CD14-positive monocyte (primary cell): ENCODE data around the gene TTLL12. TPM values are rescaled to one million over a fixed set of nuclear protein-coding genes. Genes with fewer than 3 reads are reported as not detected.

Source experiments
- DNase-seq, 3 donors: peaks; one replicate each; pipeline ENCODE4 v3.0.0-alpha.2; 2011 to 2022
- H2AFZ ChIP-seq: 2 replicates; pipeline ENCODE4 v1.6.0; 2012; ENCODE audit warnings: mild to moderate bottlenecking, low read depth, low read length, inconsistent platforms; ENCODE audit not compliant: insufficient read depth, poor library complexity, severe bottlenecking
- H3K27ac ChIP-seq, 2 donors: 1 replicate in 1 of 2; 2 replicates in 1 of 2; pipeline ENCODE4 v1.5.1; 2012 to 2013; ENCODE audit warnings: low read length in 2 of 2, control low read depth in 1 of 2, inconsistent platforms in 1 of 2, low read depth in 1 of 2, mild to moderate bottlenecking in 1 of 2
- H3K27me3 ChIP-seq, 2 donors: one replicate each; pipeline versions ENCODE4 v1.6.0 to v1.6.1; 2011 to 2013; ENCODE audit warnings: low read length in 2 of 2; ENCODE audit not compliant: control insufficient read depth in 2 of 2, insufficient read depth in 2 of 2
- H3K36me3 ChIP-seq, 2 donors: replicated peaks in 1 of 2; 1 replicate in 1 of 2; 2 replicates in 1 of 2; pipeline versions ENCODE4 v1.5.1 to v1.6.1; 2012 to 2013; ENCODE audit warnings: low read length in 2 of 2, control low read depth in 1 of 2, inconsistent platforms in 1 of 2, mild to moderate bottlenecking in 1 of 2; ENCODE audit not compliant: insufficient read depth in 2 of 2, control insufficient read depth in 1 of 2
- H3K4me1 ChIP-seq, 2 donors: 1 replicate in 1 of 2; 2 replicates in 1 of 2; pipeline versions ENCODE4 v1.5.1 to v1.6.1; 2012 to 2013; ENCODE audit warnings: low read length in 2 of 2, control low read depth in 1 of 2, inconsistent platforms in 1 of 2, mild to moderate bottlenecking in 1 of 2, moderate library complexity in 1 of 2; ENCODE audit not compliant: insufficient read depth in 2 of 2, control insufficient read depth in 1 of 2
- H3K4me2 ChIP-seq: replicated peaks from 2 replicates; pipeline ENCODE3; 2012; ENCODE audit warnings: low read length, moderate library complexity, mild to moderate bottlenecking; ENCODE audit not compliant: poor library complexity, severe bottlenecking; ENCODE audit errors: extremely low read depth
- H3K4me3 ChIP-seq, 3 experiments: fragments of 200-600 bp in 1 of 3; sonication (generic) in 1 of 3; replicated peaks in 1 of 3; 1 replicate in 2 of 3; 2 replicates in 1 of 3; pipeline ENCODE4 v1.5.1; 2011 to 2013; ENCODE audit warnings: low read length in 3 of 3, mild to moderate bottlenecking in 3 of 3, control low read depth in 2 of 3, low read depth in 2 of 3, inconsistent platforms in 1 of 3, moderate library complexity in 1 of 3
- H3K79me2 ChIP-seq: 2 replicates; pipeline ENCODE4 v1.6.0; 2012; ENCODE audit warnings: mild to moderate bottlenecking, control low read depth, inconsistent platforms, low read length, moderate library complexity; ENCODE audit not compliant: insufficient read depth
- H3K9ac ChIP-seq: 2 replicates; pipeline ENCODE4 v1.6.0; 2017; ENCODE audit warnings: low read length, mild to moderate bottlenecking; ENCODE audit not compliant: insufficient read depth, poor library complexity, severe bottlenecking
- H3K9me3 ChIP-seq, 2 donors: replicated peaks in 1 of 2; 1 replicate in 1 of 2; 2 replicates in 1 of 2; pipeline versions ENCODE4 v1.5.1 to v1.6.1; 2012 to 2013; ENCODE audit warnings: low read length in 2 of 2, control low read depth in 1 of 2; ENCODE audit not compliant: control insufficient read depth in 1 of 2, insufficient read depth in 1 of 2
- H4K20me1 ChIP-seq: 2 replicates; pipeline ENCODE4 v1.6.0; 2012; ENCODE audit warnings: mild to moderate bottlenecking, low read length, control low read depth, moderate library complexity; ENCODE audit not compliant: insufficient read depth
- H3K27ac Mint-ChIP-seq, 7 donors: one replicate each; pipeline ENCODE4 v1.8.0; 2020; ENCODE audit warnings: mild to moderate bottlenecking in 7 of 7, mixed read lengths in 7 of 7, moderate library complexity in 6 of 7, inconsistent platforms in 2 of 7
- H3K27me3 Mint-ChIP-seq, 3 donors: one replicate each; pipeline ENCODE4 v1.8.0; 2021 to 2022; ENCODE audit warnings: low read depth in 3 of 3, mild to moderate bottlenecking in 3 of 3, mixed read lengths in 3 of 3, moderate library complexity in 3 of 3, inconsistent platforms in 1 of 3
- H3K36me3 Mint-ChIP-seq, 2 donors: one replicate each; pipeline ENCODE4 v1.8.0; 2020; ENCODE audit warnings: mixed read lengths in 2 of 2, inconsistent platforms in 1 of 2, mild to moderate bottlenecking in 1 of 2
- H3K4me1 Mint-ChIP-seq: one replicate; pipeline ENCODE4 v1.8.0; 2020; ENCODE audit warnings: mild to moderate bottlenecking, mixed read lengths
- H3K4me3 Mint-ChIP-seq, 2 donors: one replicate each; pipeline ENCODE4 v1.8.0; 2020; ENCODE audit warnings: mild to moderate bottlenecking in 2 of 2, mixed read lengths in 2 of 2, moderate library complexity in 1 of 2
- H3K9me3 Mint-ChIP-seq, 7 donors: one replicate each; pipeline ENCODE4 v1.8.0; 2020 to 2022; ENCODE audit warnings: mixed read lengths in 7 of 7, mild to moderate bottlenecking in 6 of 7, moderate library complexity in 6 of 7, inconsistent platforms in 2 of 7
- CTCF ChIP-seq: fragments of 200-600 bp; IDR thresholded peaks from one replicate; pipeline ENCODE4 v1.8.0; 2022; ENCODE audit warnings: antibody characterized with exemption, mild to moderate bottlenecking
- WGBS: methylation state at CpG from one replicate; pipeline ENCODE4 v1.1.5; 2013; ENCODE audit warnings: missing lambda C conversion rate; ENCODE audit not compliant: insufficient coverage; 5-methylcytosine and 5-hydroxymethylcytosine counted together
- intact Hi-C, 2 donors: fragments of 100-400 bp; cut with micrococcal nuclease; formaldehyde crosslinking; loops; one replicate each; pipeline versions ENCODE4 v1.15.0 to v1.15.1; 2023
- polyA plus RNA-seq, 3 donors: library from polyadenylated mRNA; depleted of rRNA in 1 of 3; unstranded in 2 of 3; stranded (reverse) in 1 of 3; fragments of 300-500 nt in 2 of 3; fragments of >200 nt in 1 of 3; fragmentation: Illumina TruSeq in 2 of 3; gene quantifications; 1 replicate in 2 of 3; 2 replicates in 1 of 3; pipeline ENCODE4 v1.2.3, GENCODE V29; 2012 to 2021

TTLL12 gene
- polyA plus RNA-seq, 3 donors, result 9.5 to 16.6 (median 16.5) TPM

- H3K4me1 ChIP-seq, result peaks cover 72 to 90% of the 10 kb centered on the region in 2 donors
- peak overlapping the region in 2 of 3 experiments; percentile 7 to 98 for H3K4me3 ChIP-seq
- no peak for TF ChIP-seq CTCF
- no peak overlapping the region for H2AFZ ChIP-seq
- peaks cover 9 to 28% of the 10 kb centered on the region in 2 donors for H3K36me3 ChIP-seq
- H3K9me3 ChIP-seq, result no peaks in the 10 kb centered on the region
- H4K20me1 ChIP-seq, result peaks cover 68% of the 10 kb centered on the region
- H3K36me3 Mint-ChIP-seq, result peaks cover 4 to 32% of the 10 kb centered on the region in 2 donors
- H3K9ac ChIP-seq, result peak overlapping the region; percentile 60
- H3K4me3 Mint-ChIP-seq, result peak overlapping the region; percentile 54 to 100
- H3K27ac ChIP-seq, result peak overlapping the region; percentile 79 to 87
- no peaks in the 10 kb centered on the region for H3K9me3 Mint-ChIP-seq
- H3K4me1 Mint-ChIP-seq, result peaks cover 70% of the 10 kb centered on the region
- DNase-seq, result peak; percentile 83 to 93 (median 86)
- H3K27me3 Mint-ChIP-seq, result peaks cover 0 to 2% (median 0%) of the 10 kb centered on the region in 3 donors
- 53% methylated on average over 26 of the region's 27 CpGs for WGBS
- peak overlapping the region; percentile 88 to 96 (median 93) for H3K27ac Mint-ChIP-seq
- intact Hi-C loops, result loop anchor here in 1 of 2 donors (5.0 to 10.0 kb wide), 4 partner anchors 32 to 538 kb away; partner anchors contain the start of genes PACSIN2 and TTLL12
- H3K4me2 ChIP-seq, result peak overlapping the region; percentile 79
- H3K79me2 ChIP-seq, result peaks cover 97% of the 10 kb centered on the region
- no peaks in the 10 kb centered on the region for H3K27me3 ChIP-seq
These were observed 31.9 kb downstream of the TTLL12 start for GRCh38 chr22:43154887-43155536.

GRCh38 chr22:43153899-43154298 is 33.0 kb downstream of the TTLL12 start:
- H3K4me1 Mint-ChIP-seq, result peaks cover 67% of the 10 kb centered on the region
- peak overlapping the region; percentile 49 to 100 for H3K4me3 Mint-ChIP-seq
- peaks cover 0 to 17% of the 10 kb centered on the region in 2 donors for H3K36me3 ChIP-seq
- intact Hi-C loops, result loop anchor here in 1 of 2 donors (2.0 to 10.0 kb wide), 5 partner anchors 33 to 537 kb away; partner anchors contain the start of genes PACSIN2 and TTLL12
- no peak for DNase-seq
- H3K9me3 ChIP-seq, result no peaks in the 10 kb centered on the region
- H2AFZ ChIP-seq, result no peak overlapping the region
- H3K27me3 ChIP-seq, result no peaks in the 10 kb centered on the region
- H3K4me1 ChIP-seq, result peaks cover 70 to 85% of the 10 kb centered on the region in 2 donors
- peaks cover 87% of the 10 kb centered on the region for H3K79me2 ChIP-seq
- H3K36me3 Mint-ChIP-seq, result peaks cover 0 to 24% of the 10 kb centered on the region in 2 donors
- WGBS, result 20% methylated on average over 1 of the region's 9 CpGs
- peaks cover 0 to 2% (median 0%) of the 10 kb centered on the region in 3 donors for H3K27me3 Mint-ChIP-seq
- peak overlapping the region; percentile 72 to 79 for H3K27ac ChIP-seq
- H3K9ac ChIP-seq, result peak overlapping the region; percentile 32
- peak overlapping the region; percentile 5 to 98 (median 98) for H3K4me3 ChIP-seq
- TF ChIP-seq CTCF, result no peak
- H4K20me1 ChIP-seq, result peaks cover 57% of the 10 kb centered on the region
- H3K27ac Mint-ChIP-seq, result peak overlapping the region; percentile 86 to 96 (median 93)
- no peaks in the 10 kb centered on the region for H3K9me3 Mint-ChIP-seq
- peak overlapping the region; percentile 79 for H3K4me2 ChIP-seq
